ENCODE results near the gene PPP1R3G. TPM values are rescaled to one million over a fixed set of nuclear protein-coding genes. Genes with fewer than 3 reads are reported as not detected.

PPP1R3G gene
- total RNA-seq, 1 experiment from 2014 or later = 0.15 TPM

- TF ChIP-seq HMGXB4 (CRISPR knock-in tag; IDR thresholded peaks at IDR 0.05) (no peak), E2F1 (CRISPR knock-in tag; IDR thresholded peaks at IDR 0.05) (no peak), MYBL2 (CRISPR knock-in tag; IDR thresholded peaks at IDR 0.05) (no peak), CREB1 (CRISPR knock-in tag; IDR thresholded peaks at IDR 0.05) (no peak), NFYB (CRISPR knock-in tag; conservative IDR thresholded peaks at IDR 0.05; ENCODE audit: low read depth) (no peak), IRF1 (CRISPR knock-in tag; IDR thresholded peaks at IDR 0.05) (no peak)
Observed at GRCh38 chr6:5126214-5126613, 41.1 kb downstream of the PPP1R3G start (continued).

GRCh38 chr6:5127106-5127687, 42.1 kb downstream of the PPP1R3G start:
- H3K27me3 Mint-ChIP-seq (ENCODE audit: low read depth) = no peaks in the 10 kb centered on the region
- TF ChIP-seq ATF6 (CRISPR knock-in tag; IDR thresholded peaks at IDR 0.05) (no peak), IRF2 (CRISPR knock-in tag; IDR thresholded peaks at IDR 0.05; ENCODE audit: borderline replicate concordance, low read depth) (no peak), ZNF423 (CRISPR knock-in tag; IDR thresholded peaks at IDR 0.05) (no peak), NFE2L1 (CRISPR knock-in tag; IDR thresholded peaks at IDR 0.05) (no peak), GABPB1 (CRISPR knock-in tag; IDR thresholded peaks at IDR 0.05) (no peak), NFATC4 (CRISPR knock-in tag; IDR thresholded peaks at IDR 0.05) (no peak), AR (CRISPR knock-in tag; IDR thresholded peaks at IDR 0.05) (no peak), SOX15 (CRISPR knock-in tag; IDR thresholded peaks at IDR 0.05) (no peak), MYBL2 (CRISPR knock-in tag; IDR thresholded peaks at IDR 0.05) (no peak), JUN (CRISPR knock-in tag; IDR thresholded peaks at IDR 0.05) (no peak), CREM (CRISPR knock-in tag; IDR thresholded peaks at IDR 0.05) (no peak)
- no peak for DNase-seq (ENCODE audit: low spot score)
- H3K4me3 Mint-ChIP-seq = no peak overlapping the region
- H3K27ac Mint-ChIP-seq = no peak overlapping the region
- ATAC-seq = no peak
- CTCF ChIA-PET = no interaction called here
- peaks cover 35% of the 10 kb centered on the region for H3K4me1 Mint-ChIP-seq
- H3K36me3 Mint-ChIP-seq = no peaks in the 10 kb centered on the region
- POLR2A ChIA-PET = no interaction called here
- H3K9me3 Mint-ChIP-seq = no peaks in the 10 kb centered on the region

GRCh38 chr6:5128351-5128750, 43.2 kb downstream of the PPP1R3G start:
- peak overlapping the region; percentile 22; the same call in 1 of the 2 replicates for H3K27ac Mint-ChIP-seq
- H3K27me3 Mint-ChIP-seq (ENCODE audit: low read depth) = no peaks in the 10 kb centered on the region
- ChIA-PET CTCF (interaction anchor here (1.2 kb wide), 1 partner anchor 15 kb away, joined by 3 read pairs; no protein-coding TSS in a partner anchor), POLR2A (no interaction called here)
- H3K4me3 Mint-ChIP-seq = no peak overlapping the region
- no peak for ATAC-seq
- H3K36me3 Mint-ChIP-seq = no peaks in the 10 kb centered on the region
- DNase-seq (ENCODE audit: low spot score) = no peak
- H3K4me1 Mint-ChIP-seq = peaks cover 47% of the 10 kb centered on the region
- TF ChIP-seq TP53 (CRISPR knock-in tag; IDR thresholded peaks at IDR 0.05) (no peak), FOXP1 (CRISPR knock-in tag; IDR thresholded peaks at IDR 0.05; ENCODE audit: borderline replicate concordance) (no peak), SMAD4 (CRISPR knock-in tag; IDR thresholded peaks at IDR 0.05) (no peak), ATF2 (CRISPR knock-in tag; IDR thresholded peaks at IDR 0.05; ENCODE audit: borderline replicate concordance, low read depth) (no peak), STAT6 (CRISPR knock-in tag; conservative IDR thresholded peaks at IDR 0.05; ENCODE audit: low read depth) (no peak)
- no peaks in the 10 kb centered on the region for H3K9me3 Mint-ChIP-seq
